Keratinocyte (primary cell): ENCODE results near the gene ITGB2. TPM values are rescaled to one million over a fixed set of nuclear protein-coding genes. Genes with fewer than 3 reads are reported as not detected.

Experiments
- DNase-seq: peaks from one replicate; pipeline ENCODE4 v3.0.0-alpha.2; 2011; ENCODE audit warnings: low read depth, missing footprints, low spot score
- FAIRE-seq: peaks from 2 replicates; lab custom pipeline; 2011; peaks lifted over from hg19 to GRCh38; lab: Jason Lieb, UNC
- H2AFZ ChIP-seq: 2 replicates; pipeline ENCODE4 v1.6.0; 2012; ENCODE audit warnings: low read length, control low read depth, inconsistent platforms; ENCODE audit not compliant: control insufficient read depth
- H3K27ac ChIP-seq: 2 replicates; pipeline ENCODE4 v1.5.1; 2011; ENCODE audit warnings: low read length; ENCODE audit not compliant: control insufficient read depth, insufficient read depth
- H3K27me3 ChIP-seq: 3 replicates; pipeline ENCODE4 v1.6.0; 2011; ENCODE audit warnings: low read length; ENCODE audit not compliant: control insufficient read depth, insufficient read depth; ENCODE audit errors: extremely low read depth
- H3K36me3 ChIP-seq, 2 experiments: 2 replicates in 1 of 2; 3 replicates in 1 of 2; pipeline ENCODE4 v1.5.1; 2011; ENCODE audit warnings: low read length in 2 of 2, mild to moderate bottlenecking in 1 of 2; ENCODE audit not compliant: control insufficient read depth in 2 of 2, insufficient read depth in 2 of 2; ENCODE audit errors: extremely low read depth in 1 of 2
- H3K4me1 ChIP-seq: 3 replicates; pipeline ENCODE4 v1.5.1; 2011; ENCODE audit warnings: low read length; ENCODE audit not compliant: control insufficient read depth, insufficient read depth; ENCODE audit errors: extremely low read depth
- H3K4me2 ChIP-seq: 3 replicates; pipeline ENCODE4 v1.6.0; 2011; ENCODE audit warnings: low read depth, low read length; ENCODE audit not compliant: control insufficient read depth, insufficient read depth; ENCODE audit errors: extremely low read depth
- H3K4me3 ChIP-seq, 3 experiments: fragments of 200-600 bp in 1 of 3; sonication (generic) in 1 of 3; 2 replicates in 2 of 3; 3 replicates in 1 of 3; pipeline ENCODE4 v1.5.1; 2011 to 2016; ENCODE audit warnings: low read length in 3 of 3, mild to moderate bottlenecking in 3 of 3, control low read depth in 2 of 3, inconsistent platforms in 1 of 3, low read depth in 1 of 3, mixed read lengths in 1 of 3, mixed run types in 1 of 3, moderate library complexity in 1 of 3; ENCODE audit not compliant: control insufficient read depth in 2 of 3, insufficient read depth in 2 of 3; ENCODE audit errors: extremely low read depth in 1 of 3
- H3K79me2 ChIP-seq: 2 replicates; pipeline ENCODE4 v1.6.0; 2012; ENCODE audit warnings: low read length; ENCODE audit not compliant: control insufficient read depth, insufficient read depth
- H3K9ac ChIP-seq: 3 replicates; pipeline ENCODE4 v1.6.0; 2011; ENCODE audit warnings: low read length; ENCODE audit not compliant: control insufficient read depth, insufficient read depth; ENCODE audit errors: extremely low read depth
- H3K9me1 ChIP-seq: 3 replicates; pipeline ENCODE4 v1.6.0; 2011; ENCODE audit warnings: low read length; ENCODE audit not compliant: control insufficient read depth, insufficient read depth; ENCODE audit errors: extremely low read depth
- H3K9me3 ChIP-seq: 2 replicates; pipeline ENCODE4 v1.5.1; 2012; ENCODE audit warnings: low read depth, low read length; ENCODE audit not compliant: control insufficient read depth
- H4K20me1 ChIP-seq: 3 replicates; pipeline ENCODE4 v1.6.0; 2011; ENCODE audit warnings: low read length; ENCODE audit not compliant: control insufficient read depth, insufficient read depth; ENCODE audit errors: extremely low read depth
- EZH2 ChIP-seq: IDR thresholded peaks from one replicate; pipeline ENCODE4 v1.6.1; 2012; ENCODE audit warnings: inconsistent platforms, mild to moderate bottlenecking, low read length, moderate library complexity
- dilution Hi-C: fragments of 300-500 bp; cut with MboI; formaldehyde crosslinking; loops from one replicate; pipeline ENCODE4 v1.7.0; 2020; ENCODE audit warnings: low sequenced_read_pairs; ENCODE audit not compliant: extremely low pct_ligation_motif_present
- polyA plus RNA-seq, 5 experiments: library from polyadenylated mRNA; depleted of rRNA in 3 of 5; stranded (reverse) in 3 of 5; stranded (forward) in 1 of 5; unstranded in 1 of 5; fragments of >200 nt; gene quantifications; 1 replicate in 1 of 5; 2 replicates in 3 of 5; 3 replicates in 1 of 5; pipeline versions ENCODE4 v1.2.1 to v1.2.3, GENCODE V29; 2011 to 2012; ENCODE audit warnings: missing spikeins in 2 of 5, low read depth in 1 of 5, low replicate concordance in 1 of 5
- TF ChIP-seq, protein P1 (sequence below), 3 experiments: IDR thresholded peaks in 1 of 3; conservative IDR thresholded peaks in 1 of 3; optimal IDR thresholded peaks in 1 of 3; 2 replicates in 2 of 3; 3 replicates in 1 of 3; pipeline versions ENCODE3 to v1.5.1; 2011; ENCODE audit warnings: low read length in 3 of 3, mild to moderate bottlenecking in 3 of 3, moderate library complexity in 2 of 3, control low read depth in 1 of 3, inconsistent platforms in 1 of 3; ENCODE audit not compliant: insufficient read depth in 2 of 3; ENCODE audit errors: extremely low read depth in 1 of 3

ITGB2 gene
- polyA plus RNA-seq, 1 donor (not counting 4 experiments of a cell fraction or from before 2014, with no cell fraction given) = 0.55 TPM

DNA sequence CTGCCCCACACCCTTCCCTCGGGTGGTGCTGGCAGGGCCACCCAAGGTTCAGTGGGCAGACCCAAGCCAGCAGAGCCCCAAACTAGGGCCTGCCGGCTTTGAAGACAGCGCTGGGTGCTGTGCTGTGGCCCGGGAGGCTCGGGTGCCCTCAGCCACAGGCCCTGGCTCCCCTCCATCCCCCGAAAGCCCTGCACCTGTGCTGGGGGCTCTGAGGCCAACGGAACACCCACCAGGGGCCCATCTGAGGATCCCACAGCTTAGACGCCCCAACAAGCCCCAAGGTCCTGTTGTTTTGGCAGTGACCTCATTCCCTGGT is 8.6 kb downstream of the ITGB2 start:
- DNase-seq = no peak
- Histone ChIP-seq H3K27me3 (peaks cover 23% of the 10 kb centered on the region), H3K79me2 (no peaks in the 10 kb centered on the region), H3K27ac (no peak overlapping the region), H3K9ac (no peak overlapping the region), H4K20me1 (no peaks in the 10 kb centered on the region), H2AFZ (no peak overlapping the region), H3K4me2 (no peak overlapping the region), H3K9me3 (no peaks in the 10 kb centered on the region), H3K9me1 (no peaks in the 10 kb centered on the region), H3K36me3 (no peaks in the 10 kb centered on the region), H3K4me1 (peaks cover 35% of the 10 kb centered on the region), H3K4me3 (no peak overlapping the region)
- no peak for FAIRE-seq
- dilution Hi-C loops = no loop called here
- TF ChIP-seq EZH2 = no peak
- TF ChIP-seq, protein P1, sequence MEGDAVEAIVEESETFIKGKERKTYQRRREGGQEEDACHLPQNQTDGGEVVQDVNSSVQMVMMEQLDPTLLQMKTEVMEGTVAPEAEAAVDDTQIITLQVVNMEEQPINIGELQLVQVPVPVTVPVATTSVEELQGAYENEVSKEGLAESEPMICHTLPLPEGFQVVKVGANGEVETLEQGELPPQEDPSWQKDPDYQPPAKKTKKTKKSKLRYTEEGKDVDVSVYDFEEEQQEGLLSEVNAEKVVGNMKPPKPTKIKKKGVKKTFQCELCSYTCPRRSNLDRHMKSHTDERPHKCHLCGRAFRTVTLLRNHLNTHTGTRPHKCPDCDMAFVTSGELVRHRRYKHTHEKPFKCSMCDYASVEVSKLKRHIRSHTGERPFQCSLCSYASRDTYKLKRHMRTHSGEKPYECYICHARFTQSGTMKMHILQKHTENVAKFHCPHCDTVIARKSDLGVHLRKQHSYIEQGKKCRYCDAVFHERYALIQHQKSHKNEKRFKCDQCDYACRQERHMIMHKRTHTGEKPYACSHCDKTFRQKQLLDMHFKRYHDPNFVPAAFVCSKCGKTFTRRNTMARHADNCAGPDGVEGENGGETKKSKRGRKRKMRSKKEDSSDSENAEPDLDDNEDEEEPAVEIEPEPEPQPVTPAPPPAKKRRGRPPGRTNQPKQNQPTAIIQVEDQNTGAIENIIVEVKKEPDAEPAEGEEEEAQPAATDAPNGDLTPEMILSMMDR (optimal IDR thresholded peaks at IDR 0.05 in 1 of 3, IDR thresholded peaks at IDR 0.05 in 1 of 3, conservative IDR thresholded peaks at IDR 0.05 in 1 of 3; ENCODE audit: extremely low read depth in 1 of 3, insufficient read depth in 2 of 3, low read length in 3 of 3) = no peak

DNA sequence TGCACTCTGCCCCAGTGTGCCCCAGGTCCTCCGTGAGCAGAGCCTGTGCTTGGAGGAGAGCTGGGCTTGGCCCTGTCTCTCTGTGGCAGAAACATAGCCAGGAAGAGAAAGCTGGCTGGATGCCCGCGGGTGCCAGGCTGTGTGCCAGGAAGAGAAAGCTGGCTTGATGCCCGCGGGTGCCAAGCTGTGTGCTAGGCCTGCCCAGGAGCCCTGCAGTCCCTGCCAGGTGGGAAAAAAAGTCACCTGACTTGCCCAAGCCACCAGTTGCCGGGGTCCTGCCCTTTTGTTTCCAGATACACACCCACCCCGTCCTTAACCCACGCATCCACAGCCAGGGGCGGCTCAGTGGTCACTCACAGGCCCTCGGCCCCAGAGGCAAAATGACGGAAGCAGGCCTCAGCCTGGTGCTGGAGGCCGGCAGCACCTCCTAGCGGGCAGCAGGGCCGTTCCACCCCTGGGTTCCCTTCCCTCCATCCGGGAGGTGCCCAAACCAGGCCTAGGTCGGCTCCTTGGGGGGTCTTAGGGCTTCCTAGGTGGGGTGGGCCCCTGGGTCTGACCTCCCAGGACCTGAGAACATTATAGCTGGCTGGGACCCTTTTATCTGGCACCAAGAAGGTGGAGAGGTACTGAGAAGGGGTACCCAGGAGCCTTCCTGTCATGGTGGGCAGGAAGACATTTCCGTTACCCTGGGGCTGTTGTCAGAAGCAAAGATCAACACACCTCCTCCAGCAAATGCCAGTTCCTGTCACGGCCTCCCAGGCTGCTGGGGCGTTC is 9.1 kb downstream of the ITGB2 start:
- Histone ChIP-seq H3K36me3 (no peaks in the 10 kb centered on the region), H2AFZ (peak overlapping the region; percentile 41), H3K79me2 (no peaks in the 10 kb centered on the region), H4K20me1 (no peaks in the 10 kb centered on the region), H3K4me2 (peak overlapping the region; percentile 46), H3K27me3 (peaks cover 24% of the 10 kb centered on the region), H3K9me3 (no peaks in the 10 kb centered on the region), H3K27ac (no peak overlapping the region), H3K4me1 (peaks cover 29% of the 10 kb centered on the region), H3K9me1 (no peaks in the 10 kb centered on the region), H3K4me3 (no peak overlapping the region), H3K9ac (peak overlapping the region; percentile 6)
- no peak for TF ChIP-seq EZH2
- TF ChIP-seq, protein P1 (optimal IDR thresholded peaks at IDR 0.05 in 1 of 3, IDR thresholded peaks at IDR 0.05 in 1 of 3, conservative IDR thresholded peaks at IDR 0.05 in 1 of 3; ENCODE audit: extremely low read depth in 1 of 3, insufficient read depth in 2 of 3, low read length in 3 of 3) = peak; percentile 72 to 93 (median 89)
- peak; percentile 65 for FAIRE-seq
- dilution Hi-C loops = no loop called here
- no peak for DNase-seq
